GM21528 (cell line): ENCODE measurements around the gene ARL2.

Experiments used
- ATAC-seq: cut with Tn5 transposase; IDR thresholded peaks from one replicate; pipeline ENCODE4 v1.9.1; 2021; ENCODE audit warnings: mild to moderate bottlenecking, moderate library complexity; ENCODE audit not compliant: unreplicated experiment, low FRiP score

The ARL2 gene

DNA sequence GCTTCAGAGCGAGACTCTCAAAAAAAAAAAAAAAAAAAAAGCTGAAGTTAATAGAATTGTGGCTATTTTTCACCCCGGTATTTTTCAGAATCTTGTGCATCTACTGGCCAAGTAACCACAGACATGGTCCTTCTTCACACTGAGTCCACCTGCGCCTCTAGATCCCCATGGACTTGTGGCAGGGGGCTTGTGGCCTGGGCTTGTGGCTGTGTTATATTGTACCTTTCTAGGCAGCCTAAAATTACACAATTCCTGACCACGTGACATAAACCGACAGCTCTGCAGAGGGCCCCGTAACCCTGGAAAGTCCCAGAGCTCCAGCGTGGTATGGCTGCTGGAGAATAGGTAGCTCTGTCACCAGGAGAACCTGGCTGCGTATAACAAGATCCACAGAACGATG, 55.3 kb downstream of the ARL2 start:
- ATAC-seq, result no peak
